Activated CD8-positive, alpha-beta memory T cell treated with anti-CD3 and anti-CD28 coated beads, Interleukin-2, amount 50 U/mL, for 4 hours (primary cell): ENCODE measurements around the gene CSMD2.

Experiments
- DNase-seq: peaks from one replicate; pipeline ENCODE4 v3.0.0-alpha.2; 2020

CSMD2 gene

DNA sequence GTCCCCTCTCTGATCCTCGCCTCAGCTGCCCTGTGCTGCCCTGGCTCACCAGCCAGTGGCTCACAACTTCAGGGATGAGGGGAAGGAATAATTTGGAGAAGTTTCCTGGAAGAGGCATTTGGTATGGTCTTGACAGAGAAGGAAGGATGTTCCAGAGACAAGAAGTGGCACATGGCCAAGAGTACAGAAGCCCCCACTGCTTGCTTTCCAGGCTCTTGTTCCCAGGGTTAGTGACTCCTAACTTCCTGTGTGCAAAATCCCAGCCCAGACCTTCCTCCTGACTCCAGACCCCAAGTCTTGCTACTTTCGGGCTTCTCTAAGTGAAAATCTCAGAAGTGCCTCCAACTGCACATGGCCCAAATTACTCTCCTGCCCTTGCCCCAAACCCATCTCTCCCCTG lies 215.5 kb downstream of the CSMD2 start:
- no peak for DNase-seq

DNA sequence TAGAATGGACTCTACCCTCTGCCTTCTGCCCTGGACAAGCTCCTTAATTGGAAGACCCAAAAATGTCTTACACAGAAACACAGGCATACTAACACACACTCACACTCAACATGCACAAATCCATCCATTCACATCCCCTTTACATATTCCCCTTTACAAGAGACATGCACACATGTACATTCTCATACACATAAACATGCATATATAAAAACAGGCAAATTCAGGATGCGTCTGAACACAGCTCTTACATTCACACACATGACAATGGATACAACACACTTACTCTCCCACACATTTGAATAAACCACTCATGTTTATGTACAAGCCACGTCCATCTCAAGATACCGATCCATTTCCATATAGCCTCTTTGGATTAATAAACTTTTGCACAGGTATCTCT lies 216.7 kb downstream of the CSMD2 start:
- no peak for DNase-seq

DNA sequence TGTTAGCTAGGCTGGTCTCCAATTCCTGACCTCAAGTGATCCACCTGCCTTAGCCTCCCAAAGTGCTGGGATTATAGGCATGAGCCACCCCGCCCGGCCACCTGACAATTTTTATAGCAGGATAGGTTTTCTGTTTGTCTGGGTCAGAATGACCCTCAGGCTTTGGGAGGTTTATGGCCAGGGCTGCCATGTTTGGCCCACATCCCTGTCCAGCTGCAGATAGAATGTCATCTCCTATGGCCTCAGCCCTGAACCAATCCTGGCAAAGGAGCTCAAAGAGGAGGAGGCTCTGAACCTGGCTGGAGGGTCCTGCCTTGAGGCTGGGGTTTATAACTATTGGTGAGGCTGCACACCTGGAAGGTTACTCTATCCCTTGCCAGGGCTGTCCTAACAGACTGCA lies 218.2 kb downstream of the CSMD2 start:
- DNase-seq: no peak

DNA sequence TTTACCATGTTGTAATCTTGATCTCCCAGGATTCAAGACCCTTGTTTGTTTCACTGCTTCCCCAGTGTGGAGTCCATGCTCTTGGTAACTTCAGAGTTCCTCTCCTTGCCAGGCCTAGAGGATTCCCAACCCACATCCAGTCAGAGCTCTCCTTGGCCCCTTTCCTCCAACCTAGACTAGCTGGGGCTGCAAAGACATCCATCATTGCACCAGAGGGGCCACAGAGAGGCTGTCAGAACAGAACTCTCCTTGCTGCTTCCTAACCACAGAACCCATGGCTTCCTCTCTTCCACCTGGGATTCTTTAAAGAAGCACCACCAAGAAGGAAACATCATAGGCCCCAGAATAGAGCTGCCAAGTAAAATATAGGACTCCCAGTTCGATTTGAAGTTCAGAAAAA lies 220.2 kb downstream of the CSMD2 start:
- DNase-seq: no peak

DNA sequence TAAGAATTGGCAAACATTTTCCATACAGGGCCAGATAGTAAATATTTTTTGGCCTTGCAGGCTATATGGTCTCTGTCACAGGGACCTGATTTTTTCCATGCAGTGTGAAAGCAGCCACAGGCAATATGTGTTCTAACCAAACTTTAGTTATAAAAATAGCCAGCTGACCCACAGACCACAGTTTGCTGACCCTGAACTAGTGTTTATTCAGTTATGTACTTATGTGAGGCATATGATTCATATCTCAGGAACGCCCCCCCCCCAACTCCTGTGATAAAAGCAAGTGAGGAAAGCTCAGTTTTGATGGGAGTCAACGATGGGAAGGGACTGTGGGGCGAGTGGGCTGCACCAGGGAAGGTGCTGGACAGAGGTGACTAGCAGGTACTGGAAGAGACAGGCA lies 221.1 kb downstream of the CSMD2 start:
- no peak for DNase-seq

DNA sequence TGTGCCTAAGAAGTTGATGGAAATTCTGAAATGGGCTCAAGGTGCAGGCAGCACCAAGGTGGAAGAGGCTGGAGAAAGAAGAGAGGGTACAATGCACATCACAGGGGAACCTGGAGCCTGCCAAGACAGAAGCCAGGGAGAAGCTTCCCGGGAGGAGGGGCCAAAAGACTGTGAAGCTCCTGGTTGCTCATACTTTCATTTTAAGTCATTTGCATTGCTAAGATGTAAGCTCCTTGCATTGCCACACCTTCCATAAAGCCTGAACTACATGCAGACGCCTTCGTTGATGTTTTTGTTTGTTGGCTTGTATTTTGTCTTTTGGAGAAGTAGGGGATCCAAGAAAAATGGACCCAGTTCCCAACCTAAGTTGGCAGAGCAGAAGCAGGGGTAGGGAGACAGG lies 232.2 kb downstream of the CSMD2 start:
- no peak for DNase-seq

DNA sequence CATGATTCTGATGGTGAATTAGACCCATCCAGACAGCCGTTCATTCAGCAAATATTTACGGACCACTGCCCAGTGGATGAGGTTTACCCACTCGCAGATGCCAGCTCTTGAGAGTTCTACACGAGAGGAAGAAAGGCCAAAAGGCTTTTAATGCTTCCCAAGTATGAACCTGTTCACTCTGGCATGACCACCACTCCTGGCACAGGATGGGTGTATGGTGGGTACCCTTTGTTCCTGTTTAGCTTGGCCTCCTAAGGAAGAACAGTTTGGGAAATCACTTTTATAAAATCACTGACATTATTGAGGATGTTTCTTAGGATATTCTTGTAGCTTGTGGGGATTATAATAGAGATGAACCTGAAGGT lies 233.9 kb downstream of the CSMD2 start:
- DNase-seq: no peak

DNA sequence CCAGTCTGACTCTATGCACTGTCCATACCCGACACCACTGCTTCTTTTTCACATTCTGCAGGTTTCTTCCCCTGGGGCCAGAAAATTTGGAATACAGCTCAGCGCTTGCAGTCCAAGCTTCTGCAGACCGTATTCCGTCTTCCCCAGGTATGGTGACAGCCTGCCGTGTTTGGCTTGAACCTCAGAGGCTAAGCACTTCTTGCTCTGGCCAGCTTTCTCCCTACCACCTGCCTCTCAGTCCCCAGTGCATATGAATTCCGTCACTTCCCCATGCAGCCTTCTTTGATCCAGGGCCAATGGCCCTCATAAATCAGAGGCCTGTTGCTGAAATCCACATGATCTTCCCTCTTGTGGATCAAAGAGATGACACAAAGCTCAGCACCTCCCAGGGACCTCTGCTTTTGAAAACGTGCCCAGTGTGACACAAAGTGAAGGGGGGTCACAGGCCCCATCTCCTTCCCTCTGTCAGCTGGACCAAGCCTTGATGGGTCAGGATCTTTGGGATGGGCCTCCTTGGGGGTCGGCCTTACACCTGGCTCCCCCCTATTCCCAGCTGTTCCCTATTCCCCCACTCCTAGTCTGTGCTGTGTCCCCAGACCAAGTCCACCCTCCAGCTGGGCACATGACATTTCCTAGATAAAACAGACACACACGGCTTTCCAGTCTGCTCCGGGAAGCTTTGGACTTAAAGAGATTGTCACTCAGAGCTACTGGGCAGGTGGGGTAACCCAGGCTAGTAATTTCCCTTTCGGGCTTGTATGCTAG lies 234.5 kb downstream of the CSMD2 start:
- no peak for DNase-seq

DNA sequence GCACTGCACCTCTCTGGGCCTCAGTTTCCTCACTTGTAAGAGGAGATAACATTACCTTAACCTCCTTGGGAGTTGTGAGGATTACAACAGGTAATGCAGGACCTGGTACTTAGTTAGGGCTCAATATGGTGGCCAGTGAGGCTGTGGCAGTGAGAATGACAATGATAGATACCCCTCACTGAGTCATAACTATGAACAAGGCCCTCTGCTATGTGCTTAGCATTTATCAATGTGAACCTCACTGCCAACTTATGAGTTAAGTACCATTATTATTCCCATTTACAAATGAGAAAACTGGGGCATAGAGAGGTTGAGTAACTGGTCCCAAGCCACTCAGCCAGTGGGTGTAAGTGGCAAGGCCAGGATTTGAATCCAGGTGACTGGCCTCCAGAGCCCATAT lies 236.8 kb downstream of the CSMD2 start:
- no peak for DNase-seq

DNA sequence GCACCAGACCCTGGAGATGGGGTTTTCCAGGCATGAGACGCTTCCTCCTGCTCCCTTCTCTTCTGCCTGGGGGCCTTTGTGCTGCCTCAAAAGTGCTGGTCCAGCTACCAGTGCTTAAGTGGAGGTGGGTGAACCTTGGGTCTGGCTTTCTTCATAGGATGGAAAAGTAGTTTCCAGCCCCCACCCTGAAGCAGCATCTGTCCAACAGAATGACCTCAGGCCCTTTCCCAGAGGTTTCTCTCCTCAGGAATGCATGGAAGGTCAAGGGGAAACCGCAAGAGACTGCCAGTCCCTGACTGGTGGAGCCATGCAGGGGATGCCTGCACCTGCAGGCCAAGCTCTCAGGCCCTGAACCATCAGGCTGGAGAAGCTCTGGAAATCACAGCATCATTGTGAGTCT lies 237.3 kb downstream of the CSMD2 start:
- DNase-seq: no peak

DNA sequence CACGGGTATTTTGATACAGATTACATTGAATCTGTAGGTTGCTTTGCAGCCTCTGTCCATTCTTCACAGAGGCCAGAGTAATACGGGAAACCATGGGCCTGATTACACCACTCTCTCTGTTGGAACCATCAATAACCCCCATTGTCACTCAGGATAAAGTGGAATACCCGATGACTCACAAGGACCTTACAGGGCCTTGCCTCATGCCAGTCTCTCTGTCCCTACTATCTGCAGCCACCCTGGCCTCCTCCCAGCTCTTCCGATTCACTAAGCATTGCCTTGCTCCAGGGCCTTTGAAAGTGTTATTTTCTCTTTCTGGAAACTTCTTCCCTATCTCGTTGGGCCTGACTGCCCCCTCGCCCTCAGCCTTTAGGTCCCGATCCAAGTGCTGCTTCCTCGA lies 239.4 kb downstream of the CSMD2 start:
- no peak for DNase-seq

DNA sequence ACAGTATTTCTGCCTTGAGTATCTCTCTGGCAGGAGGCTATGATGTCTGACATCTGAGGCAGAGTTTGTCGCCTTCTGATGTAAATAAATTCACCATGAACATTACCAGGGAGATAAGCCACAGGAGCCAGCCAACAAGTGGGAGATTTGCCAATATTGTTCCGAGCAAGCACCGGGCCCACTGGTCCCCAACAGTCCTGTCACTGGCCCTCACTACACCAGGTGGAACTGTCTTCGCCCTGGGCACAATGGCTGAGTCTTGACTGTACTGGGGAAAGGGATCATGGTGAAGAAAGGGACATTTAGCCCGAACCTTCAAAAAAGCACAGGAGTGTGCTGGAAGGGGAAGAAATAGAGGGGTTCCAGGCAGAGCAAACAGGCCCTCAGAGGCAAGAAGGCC lies 243.7 kb downstream of the CSMD2 start:
- DNase-seq: no peak

DNA sequence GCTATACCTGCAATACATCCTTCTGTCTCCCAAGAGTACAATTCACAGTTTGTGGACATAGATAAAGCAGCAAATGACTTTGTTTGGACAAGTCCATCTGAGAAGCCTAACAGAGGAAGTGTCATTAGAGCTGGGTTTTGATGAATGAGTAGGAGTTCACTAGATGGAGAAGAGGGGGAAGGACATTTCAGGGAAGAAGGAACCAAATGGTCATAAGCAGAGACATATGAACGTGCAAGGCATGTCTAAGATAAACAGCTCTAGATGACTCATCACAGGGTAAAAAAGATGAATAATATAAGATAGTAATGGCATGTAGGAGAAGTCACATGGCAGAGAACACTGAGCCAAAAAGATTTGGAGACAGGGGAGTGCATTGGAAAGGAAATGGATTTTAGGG lies 246.7 kb downstream of the CSMD2 start:
- no peak for DNase-seq

DNA sequence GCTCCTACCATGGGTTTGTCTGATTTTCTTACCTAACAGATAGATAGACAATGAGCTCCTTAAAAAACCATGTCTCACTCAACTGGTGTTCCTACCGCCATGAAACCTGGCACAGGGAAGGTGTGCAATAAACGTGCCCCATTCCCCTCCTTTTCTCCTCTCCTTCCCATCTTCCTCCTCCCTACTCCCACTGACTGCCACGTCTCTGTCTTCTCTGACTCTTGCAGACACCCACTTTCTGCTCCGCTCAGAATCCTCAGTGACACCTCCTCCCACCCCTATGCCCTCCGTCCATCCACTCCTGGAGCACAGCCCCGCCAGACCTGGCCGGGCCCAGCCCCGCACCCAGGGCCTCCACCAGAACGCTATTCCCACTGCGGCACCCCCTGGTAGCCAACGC lies 248.2 kb downstream of the CSMD2 start:
- DNase-seq: no peak

DNA sequence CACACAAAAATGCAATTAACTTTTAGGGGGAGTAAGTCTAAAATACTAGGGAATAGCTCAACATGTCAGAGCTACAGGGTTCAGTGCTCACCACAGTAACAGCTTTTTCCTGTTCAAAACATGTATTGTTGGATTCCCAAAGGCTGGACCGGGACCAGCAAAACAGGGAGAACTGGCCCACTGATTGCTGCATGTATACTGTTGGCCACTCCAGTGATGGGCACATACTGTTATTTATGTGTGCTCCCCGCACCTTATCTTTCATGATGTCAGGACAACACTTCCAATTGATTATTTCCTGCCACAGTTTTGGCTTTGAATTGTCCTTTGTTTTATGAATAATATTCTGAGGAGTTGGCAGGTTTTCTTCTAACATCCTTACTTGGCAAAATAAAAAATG lies 250.5 kb downstream of the CSMD2 start:
- DNase-seq: no peak

DNA sequence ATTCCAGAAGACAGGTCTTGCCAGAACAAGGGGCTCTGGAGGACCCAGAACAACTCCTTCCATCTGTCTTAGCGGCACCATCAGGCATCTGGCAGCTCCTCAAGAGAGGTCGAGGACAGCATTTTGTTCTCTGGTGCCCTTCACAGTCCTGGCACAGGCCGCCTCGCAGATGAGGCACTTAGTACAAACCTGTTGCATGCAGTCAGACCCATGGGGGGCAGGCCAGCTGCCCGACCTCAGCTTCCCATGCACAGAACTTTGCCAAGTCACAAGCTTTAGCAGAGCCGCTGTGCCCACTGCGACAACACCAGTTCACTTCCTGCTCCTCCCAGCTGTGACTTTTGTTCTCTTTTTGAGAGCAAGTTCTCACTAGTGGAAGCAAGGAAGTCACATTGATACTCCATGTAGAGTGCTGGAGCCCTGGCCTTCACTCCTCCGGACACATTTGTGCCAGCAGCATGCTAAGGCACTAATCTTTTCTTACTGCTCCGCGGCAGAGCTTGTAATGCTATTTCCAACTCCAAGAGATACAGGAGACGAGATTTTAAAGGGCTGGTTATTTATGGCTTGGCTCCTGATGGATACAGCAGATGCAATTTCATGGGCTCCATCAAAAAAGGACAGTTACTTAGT lies 256.6 kb downstream of the CSMD2 start:
- DNase-seq: no peak

DNA sequence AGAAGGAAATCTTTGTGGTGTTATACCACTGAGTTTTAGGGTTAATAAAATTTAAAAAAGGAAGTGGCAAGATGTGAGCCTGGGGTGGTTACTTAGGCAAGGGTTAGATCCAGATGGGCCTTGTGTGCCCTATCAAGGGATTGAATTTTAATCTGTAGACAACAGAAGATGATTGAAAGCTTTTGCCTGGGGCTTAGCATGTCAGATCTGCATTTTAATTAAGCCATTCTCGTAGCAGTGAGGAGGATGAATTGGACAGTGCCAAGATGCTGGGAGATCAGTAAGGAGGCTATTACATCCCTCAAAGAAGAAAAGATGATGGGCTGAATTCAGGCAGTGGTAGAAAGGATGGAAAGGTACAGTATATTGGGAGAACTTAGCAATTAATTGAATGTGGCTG lies 258.9 kb downstream of the CSMD2 start:
- DNase-seq: no peak

DNA sequence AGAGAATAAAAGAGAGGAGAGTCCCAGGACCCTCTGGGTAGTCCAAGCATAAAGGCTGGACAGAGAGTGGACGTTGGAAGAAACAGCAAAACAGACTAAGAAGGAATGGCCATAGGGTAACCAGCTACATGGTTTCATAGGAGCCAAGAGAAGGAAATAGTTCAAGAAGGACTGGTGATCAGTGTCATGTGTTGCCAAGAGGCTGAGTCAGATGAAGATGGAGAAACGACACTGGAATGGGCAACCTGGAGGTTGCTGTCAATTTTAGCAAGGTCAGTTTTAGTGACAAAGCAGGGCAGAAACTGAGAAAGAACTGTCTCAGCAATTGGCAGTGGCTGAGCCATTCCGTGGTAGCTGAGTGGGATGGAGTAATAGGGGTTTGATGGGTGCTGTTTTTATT lies 259.8 kb downstream of the CSMD2 start:
- DNase-seq: no peak

DNA sequence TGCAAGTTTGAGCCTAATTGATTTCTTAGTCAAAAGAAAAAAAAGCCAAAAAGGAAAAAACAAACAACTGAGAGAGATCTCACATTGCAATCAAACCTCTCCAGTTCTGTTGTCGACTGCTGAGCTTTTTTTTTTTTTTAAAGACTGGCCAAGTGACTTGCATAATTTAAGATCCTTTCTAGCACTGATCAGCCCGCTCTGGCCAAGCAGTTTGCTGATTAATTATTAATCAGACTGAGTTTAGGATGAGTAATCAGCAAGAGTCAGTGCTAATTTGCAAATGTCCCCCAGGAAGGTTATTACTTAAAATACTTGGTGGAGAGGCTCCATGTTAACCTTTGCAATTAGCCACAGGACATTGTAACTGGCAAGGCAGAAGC lies 261.8 kb downstream of the CSMD2 start:
- DNase-seq: no peak

DNA sequence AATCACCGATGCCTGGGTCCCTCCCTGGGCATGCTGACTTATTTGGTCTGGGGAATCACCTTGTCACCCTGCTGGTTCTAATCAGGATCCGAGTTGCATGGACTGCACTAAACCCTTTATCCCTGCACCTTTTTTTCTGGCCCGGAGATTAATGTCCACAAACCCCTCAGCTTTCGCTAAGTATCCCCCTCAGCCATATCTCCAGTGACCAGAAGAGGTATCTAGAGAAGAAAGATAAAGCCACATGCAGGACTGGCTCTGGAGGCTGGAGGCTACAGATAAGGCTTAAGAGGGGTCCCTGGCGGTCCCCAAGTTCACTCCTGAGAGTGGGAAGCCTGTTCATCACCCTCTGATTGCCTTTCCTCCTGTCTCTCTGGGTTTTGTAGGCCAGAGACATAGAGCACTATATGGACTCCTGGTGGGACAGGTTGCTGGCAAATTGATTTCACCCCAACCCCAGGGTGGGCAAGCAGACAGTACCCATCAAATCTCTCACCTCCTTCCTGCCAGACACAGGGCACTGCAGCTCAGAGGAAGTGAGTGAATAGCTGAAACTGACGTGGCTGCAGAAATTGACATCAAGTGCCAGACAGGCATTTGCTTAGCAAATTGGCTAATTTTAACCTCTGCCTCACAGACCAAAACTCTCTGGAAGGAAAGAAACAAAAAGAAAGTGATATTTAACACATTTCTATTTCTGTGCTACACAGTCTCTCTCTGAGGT lies 262.4 kb downstream of the CSMD2 start:
- no peak for DNase-seq

DNA sequence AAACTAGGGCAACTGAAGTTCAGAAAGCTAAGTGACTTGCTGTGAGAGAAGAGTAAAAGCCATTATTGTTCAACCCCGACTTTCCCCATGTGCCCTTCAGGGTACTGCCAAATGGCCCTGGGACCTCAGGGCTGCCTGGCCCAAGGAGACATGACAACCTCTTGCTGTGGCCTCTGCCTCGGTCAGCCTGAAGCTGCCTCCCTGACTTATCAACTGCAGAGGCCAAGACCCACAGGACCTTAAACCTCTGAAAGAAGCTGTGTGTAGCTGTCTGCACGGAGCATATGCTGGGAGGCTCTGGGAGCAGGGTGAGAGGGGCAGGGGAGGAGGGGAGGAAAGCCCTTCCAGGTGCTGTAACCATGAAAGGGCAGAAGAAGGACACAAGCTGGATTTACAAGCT lies 265.3 kb downstream of the CSMD2 start:
- DNase-seq: no peak

DNA sequence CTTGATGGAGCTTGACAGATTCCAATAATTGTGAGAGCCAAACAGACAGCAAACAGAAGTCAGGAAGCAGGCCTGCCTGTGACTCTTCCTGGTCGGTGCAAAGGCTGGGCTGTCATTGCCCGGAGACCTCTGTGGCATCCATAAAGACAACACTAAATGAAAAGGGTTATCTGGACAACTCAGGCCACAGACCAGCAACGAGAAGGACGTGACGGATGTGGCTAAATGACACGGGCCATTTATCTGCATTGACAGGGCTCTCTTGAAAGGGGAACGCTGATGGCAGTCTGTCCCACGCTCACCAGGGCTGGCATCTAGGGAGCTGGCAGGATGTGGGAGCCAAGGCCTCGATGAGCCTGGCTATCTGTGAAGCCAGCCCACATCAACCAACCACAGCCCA lies 266.1 kb downstream of the CSMD2 start:
- no peak for DNase-seq

DNA sequence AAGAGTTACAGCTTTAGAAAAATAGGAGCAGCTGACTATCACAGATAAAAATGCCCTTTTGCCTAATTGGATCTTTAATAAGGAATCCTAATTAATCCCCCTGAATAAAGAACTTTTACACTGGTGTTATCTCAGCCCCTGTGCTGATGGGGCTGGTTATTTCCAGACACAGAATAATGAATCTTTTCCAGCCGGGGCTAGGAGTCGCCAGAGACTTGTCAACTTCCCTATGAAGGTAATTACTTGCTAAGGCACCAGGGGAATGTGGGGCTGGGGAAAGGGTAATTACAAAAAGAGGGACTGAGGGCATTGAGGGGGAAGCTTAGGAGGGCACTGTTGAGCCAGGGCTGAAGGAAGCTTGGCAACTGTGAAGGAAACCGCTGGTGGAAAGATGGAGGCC lies 266.6 kb downstream of the CSMD2 start:
- no peak for DNase-seq

DNA sequence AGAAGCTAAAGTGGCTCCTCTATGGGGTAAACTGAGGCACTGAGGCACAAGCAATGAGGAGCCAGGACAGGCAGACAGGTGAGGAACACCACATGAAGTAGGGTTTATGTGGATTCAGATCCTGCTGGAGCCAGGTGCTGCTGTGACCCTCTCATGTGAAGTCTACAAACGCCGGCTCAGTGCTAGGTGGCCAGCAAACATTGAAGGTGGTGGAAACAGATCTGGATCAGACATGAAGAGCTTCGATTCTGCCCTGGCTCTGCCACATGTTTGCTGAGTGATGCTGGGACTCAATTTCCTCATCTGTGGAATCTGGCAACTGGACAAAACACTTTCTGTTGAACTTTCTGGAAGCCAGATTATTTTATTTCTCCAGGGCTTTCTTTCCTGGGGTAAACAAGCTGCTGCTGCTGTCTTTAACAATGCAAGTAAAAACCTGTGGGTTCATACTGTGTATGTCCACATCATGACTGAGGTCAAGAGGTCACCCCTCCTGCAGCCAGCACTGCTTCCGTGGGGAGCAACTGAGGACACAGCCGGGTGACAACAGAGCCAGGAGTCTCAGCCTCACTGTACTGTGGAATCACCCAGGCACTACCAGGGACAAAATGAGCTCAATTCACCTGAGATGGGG lies 267.8 kb downstream of the CSMD2 start:
- no peak for DNase-seq
